ENCODE results near the gene PANK1. TPM values are rescaled to one million over a fixed set of nuclear protein-coding genes. Genes with fewer than 3 reads are reported as not detected.

Gene PANK1
- total RNA-seq, 3 donors from 2014 or later: 23.2 to 67.4 (median 24.1) TPM

DNA sequence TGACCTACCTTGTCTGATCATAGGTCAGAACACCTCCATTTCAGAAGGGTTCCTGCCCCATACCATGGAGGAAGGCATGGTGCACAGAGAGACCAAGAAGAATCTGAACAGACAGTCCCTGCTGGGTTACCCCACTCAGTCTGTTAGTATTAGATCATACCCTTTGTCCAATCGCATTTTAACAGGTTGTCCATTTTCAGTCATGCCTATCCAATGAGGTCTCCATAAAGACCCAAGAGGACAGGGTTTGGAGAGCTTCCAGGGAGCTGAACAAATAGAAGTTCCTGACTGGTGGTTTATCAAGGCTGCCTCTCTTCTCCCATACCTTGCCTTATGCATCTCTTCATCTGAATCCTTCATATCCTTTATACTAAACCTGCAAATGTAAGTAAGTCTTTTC, 88.4 kb downstream of the PANK1 start:
- Histone ChIP-seq H3K4me1 (ENCODE audit: low read depth) (no peaks in the 10 kb centered on the region), H3K4me3 (no peak overlapping the region), H3K9me3 (no peaks in the 10 kb centered on the region), H3K36me3 (ENCODE audit: low read depth) (no peaks in the 10 kb centered on the region)
- intact Hi-C loops (cut with DNase I, micrococcal nuclease): no loop called here
- DNase-seq (no peak), ATAC-seq (no peak)
- TF ChIP-seq, protein P1, sequence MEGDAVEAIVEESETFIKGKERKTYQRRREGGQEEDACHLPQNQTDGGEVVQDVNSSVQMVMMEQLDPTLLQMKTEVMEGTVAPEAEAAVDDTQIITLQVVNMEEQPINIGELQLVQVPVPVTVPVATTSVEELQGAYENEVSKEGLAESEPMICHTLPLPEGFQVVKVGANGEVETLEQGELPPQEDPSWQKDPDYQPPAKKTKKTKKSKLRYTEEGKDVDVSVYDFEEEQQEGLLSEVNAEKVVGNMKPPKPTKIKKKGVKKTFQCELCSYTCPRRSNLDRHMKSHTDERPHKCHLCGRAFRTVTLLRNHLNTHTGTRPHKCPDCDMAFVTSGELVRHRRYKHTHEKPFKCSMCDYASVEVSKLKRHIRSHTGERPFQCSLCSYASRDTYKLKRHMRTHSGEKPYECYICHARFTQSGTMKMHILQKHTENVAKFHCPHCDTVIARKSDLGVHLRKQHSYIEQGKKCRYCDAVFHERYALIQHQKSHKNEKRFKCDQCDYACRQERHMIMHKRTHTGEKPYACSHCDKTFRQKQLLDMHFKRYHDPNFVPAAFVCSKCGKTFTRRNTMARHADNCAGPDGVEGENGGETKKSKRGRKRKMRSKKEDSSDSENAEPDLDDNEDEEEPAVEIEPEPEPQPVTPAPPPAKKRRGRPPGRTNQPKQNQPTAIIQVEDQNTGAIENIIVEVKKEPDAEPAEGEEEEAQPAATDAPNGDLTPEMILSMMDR (IDR thresholded peaks at IDR 0.05): no peak

DNA sequence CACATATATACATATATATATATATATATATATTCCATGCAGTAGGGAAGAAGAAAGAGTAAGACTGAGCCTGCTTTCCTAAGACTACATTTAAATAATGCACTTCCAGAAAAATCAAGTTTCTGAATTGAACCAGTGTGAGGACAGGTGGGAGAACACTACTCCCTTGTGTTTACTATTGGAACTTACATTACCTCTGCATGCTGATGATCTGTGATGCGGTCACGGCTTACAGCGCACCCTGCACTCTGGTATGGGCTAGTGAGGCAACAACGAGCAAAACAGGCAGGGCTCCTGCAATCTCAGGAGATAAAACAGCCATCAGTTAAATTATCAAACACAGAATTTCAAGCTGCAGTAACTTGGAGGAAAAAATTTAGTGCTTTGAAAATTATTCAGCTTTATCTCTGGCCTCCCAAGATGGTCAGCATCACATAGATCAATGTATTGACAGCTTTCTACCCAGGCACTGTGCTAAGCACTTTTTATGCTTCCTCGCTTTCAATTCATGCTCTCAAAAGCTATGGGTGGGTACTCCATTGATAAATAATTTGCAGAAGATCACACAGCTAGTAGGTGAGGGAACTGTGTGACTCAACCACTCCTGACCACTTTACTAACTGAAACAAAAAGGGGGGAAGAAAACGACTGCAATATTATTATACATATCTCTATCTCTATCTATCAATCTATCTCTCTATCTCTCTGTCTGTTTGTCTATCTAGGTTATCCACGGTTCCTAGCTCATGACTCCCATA, 89.2 kb downstream of the PANK1 start:
- H3K9me3 ChIP-seq: no peaks in the 10 kb centered on the region
- TF ChIP-seq, protein P1 (IDR thresholded peaks at IDR 0.05): no peak
- no peak overlapping the region for H3K4me3 ChIP-seq
- intact Hi-C loops (cut with DNase I, micrococcal nuclease): no loop called here
- DNase-seq (no peak), ATAC-seq (no peak)
- H3K4me1 ChIP-seq (ENCODE audit: low read depth): no peaks in the 10 kb centered on the region
- no peaks in the 10 kb centered on the region for H3K36me3 ChIP-seq (ENCODE audit: low read depth)

DNA sequence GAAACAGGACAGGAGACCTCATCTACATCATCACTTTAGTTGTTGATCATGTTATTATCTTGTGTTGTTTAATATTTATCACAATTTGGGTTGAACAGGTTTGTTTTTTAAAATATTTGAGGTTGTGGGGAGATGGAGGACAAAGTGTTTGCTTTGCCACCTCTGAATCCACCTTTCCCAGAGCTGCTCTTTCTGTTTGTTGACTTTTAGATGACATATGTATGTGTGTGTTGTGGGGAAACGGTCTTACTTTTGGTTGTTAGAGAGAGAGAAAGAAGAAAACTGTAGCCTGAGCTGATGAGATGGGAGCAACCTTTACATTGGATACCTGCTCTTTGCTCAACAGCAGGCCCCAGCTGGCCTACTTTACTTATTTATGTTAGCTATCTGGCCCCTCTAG, 90.6 kb downstream of the PANK1 start:
- Histone ChIP-seq H3K9me3 (no peaks in the 10 kb centered on the region), H3K4me1 (ENCODE audit: low read depth) (no peaks in the 10 kb centered on the region), H3K4me3 (no peak overlapping the region), H3K36me3 (ENCODE audit: low read depth) (no peaks in the 10 kb centered on the region)
- DNase-seq (no peak), ATAC-seq (no peak)
- intact Hi-C loops (cut with DNase I, micrococcal nuclease): no loop called here
- TF ChIP-seq, protein P1 (IDR thresholded peaks at IDR 0.05): no peak

DNA sequence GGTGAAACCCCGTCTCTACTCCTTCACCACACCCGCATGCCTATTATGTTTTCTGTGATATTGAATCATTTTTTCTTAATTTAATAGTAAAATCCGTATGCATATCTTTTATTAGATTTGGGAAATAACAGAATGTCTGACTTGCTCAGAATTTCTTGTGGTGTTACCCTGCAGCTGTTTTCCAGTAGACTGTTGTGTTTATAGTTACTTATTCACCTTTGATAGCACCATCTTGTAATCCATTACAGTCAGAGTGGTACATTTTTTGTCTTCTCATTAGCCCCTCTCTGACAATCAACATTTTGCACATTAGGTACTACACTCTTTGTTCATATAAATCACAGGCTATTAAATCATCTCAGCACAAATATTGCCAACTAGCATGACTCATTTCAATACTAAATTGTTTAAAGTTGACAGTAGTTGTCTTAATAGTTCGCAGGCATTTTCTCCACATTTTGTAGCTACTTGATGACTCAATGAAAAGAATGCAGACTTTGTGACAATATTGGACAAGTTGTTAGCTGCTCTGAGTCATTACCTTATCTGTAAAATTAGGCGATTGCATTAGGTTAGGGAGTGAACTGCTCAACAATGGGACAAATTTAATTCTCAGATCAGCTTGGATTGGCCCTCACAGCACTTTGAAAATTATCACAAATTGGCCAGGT, 91.8 kb downstream of the PANK1 start:
- DNase-seq: no peak
- Histone ChIP-seq H3K36me3 (ENCODE audit: low read depth) (no peaks in the 10 kb centered on the region), H3K9me3 (no peaks in the 10 kb centered on the region), H3K4me3 (no peak overlapping the region), H3K4me1 (ENCODE audit: low read depth) (no peaks in the 10 kb centered on the region)
- peak; percentile 11 for ATAC-seq
- TF ChIP-seq, protein P1 (IDR thresholded peaks at IDR 0.05): no peak
- intact Hi-C loops (cut with DNase I, micrococcal nuclease): no loop called here

DNA sequence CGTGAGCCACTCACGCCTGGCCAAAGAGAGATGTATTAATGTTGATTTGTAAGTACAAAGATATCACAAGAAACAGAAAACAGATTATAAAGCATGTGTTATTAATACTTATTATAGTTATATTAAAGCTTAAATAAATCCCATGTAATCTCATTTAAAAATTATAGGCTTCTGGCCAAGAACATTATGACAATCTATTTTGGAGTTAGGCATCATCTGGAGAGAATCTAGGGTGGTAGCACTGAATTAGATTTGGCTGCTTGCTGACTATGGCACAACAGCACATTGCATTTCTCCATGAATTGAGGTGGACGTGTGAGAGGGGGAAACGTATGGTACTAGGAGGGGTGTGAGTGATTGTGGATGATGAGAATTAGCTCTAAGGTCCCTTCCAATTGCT, 92.8 kb downstream of the PANK1 start:
- intact Hi-C loops (cut with DNase I, micrococcal nuclease): no loop called here
- no peak for ATAC-seq
- Histone ChIP-seq H3K36me3 (ENCODE audit: low read depth) (no peaks in the 10 kb centered on the region), H3K4me3 (no peak overlapping the region), H3K4me1 (ENCODE audit: low read depth) (no peaks in the 10 kb centered on the region), H3K9me3 (no peaks in the 10 kb centered on the region)
- TF ChIP-seq, protein P1 (IDR thresholded peaks at IDR 0.05): no peak
- DNase-seq: no peak
